Loucy (cell line): ENCODE measurements around the gene ARHGAP27.

ENCODE experiments used
- EZH2phosphoT487 ChIP-seq: fragments of 200-600 bp; IDR thresholded peaks from 2 replicates; pipeline ENCODE4 v1.6.1; 2018; ENCODE audit warnings: antibody characterized with exemption, mild to moderate bottlenecking, moderate library complexity, borderline replicate concordance
- TF ChIP-seq, protein P1 (sequence below): fragments of 200-600 bp; sonication (generic); conservative IDR thresholded peaks from 2 replicates; pipeline ENCODE4 v1.5.1; 2014; ENCODE audit warnings: mild to moderate bottlenecking, antibody characterized with exemption, low read length

DNA sequence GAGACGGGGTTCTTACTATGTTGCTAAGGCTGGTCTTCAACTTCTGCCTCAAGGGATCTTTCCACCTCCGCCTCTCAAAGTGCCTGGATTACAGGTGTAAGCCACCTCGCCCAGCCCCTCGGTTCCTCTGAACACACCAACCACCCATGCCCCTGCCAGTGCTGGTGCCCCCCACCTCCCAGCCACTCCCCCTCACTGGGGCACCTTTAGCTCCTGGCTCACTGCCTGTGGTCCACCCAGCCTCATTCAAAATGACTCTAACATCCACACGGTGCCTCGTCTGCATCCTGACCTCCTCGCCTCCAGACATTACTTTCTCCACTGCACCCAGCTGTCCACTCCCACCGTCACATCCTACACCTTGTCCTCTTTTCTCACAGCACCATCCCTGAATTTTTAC is 55.3 kb downstream of the ARHGAP27 start:
- TF ChIP-seq, protein P1, sequence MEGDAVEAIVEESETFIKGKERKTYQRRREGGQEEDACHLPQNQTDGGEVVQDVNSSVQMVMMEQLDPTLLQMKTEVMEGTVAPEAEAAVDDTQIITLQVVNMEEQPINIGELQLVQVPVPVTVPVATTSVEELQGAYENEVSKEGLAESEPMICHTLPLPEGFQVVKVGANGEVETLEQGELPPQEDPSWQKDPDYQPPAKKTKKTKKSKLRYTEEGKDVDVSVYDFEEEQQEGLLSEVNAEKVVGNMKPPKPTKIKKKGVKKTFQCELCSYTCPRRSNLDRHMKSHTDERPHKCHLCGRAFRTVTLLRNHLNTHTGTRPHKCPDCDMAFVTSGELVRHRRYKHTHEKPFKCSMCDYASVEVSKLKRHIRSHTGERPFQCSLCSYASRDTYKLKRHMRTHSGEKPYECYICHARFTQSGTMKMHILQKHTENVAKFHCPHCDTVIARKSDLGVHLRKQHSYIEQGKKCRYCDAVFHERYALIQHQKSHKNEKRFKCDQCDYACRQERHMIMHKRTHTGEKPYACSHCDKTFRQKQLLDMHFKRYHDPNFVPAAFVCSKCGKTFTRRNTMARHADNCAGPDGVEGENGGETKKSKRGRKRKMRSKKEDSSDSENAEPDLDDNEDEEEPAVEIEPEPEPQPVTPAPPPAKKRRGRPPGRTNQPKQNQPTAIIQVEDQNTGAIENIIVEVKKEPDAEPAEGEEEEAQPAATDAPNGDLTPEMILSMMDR, result no peak
- TF ChIP-seq EZH2phosphoT487, result no peak
